Hematopoietic multipotent progenitor cell treated with erythropoietin and hydrocortisone succinate and interleukin-3 and kit ligand, for 6 days (in vitro differentiated cells): ENCODE results near the gene SLIT3.
"Not testable (repeated sequence)": the region's sequence is repeated elsewhere in the genome, so short reads cannot be mapped to it uniquely, and the experiment has no call there.

ENCODE experiments used
- DNase-seq: peaks from one replicate; pipeline ENCODE4 v3.0.0-alpha.2; 2015

SLIT3 gene

GRCh38 chr5:168654211-168654721, 646.7 kb downstream of the SLIT3 start:
- no peak for DNase-seq

- no peak for DNase-seq
Observed at GRCh38 chr5:168653626-168654025, 647.3 kb downstream of the SLIT3 start.

- no peak for DNase-seq
Observed at GRCh38 chr5:168651648-168652047, 649.3 kb downstream of the SLIT3 start.

GRCh38 chr5:168649306-168649705, 651.6 kb downstream of the SLIT3 start:
- DNase-seq = no peak

- no peak for DNase-seq
Observed at GRCh38 chr5:168648576-168648975, 652.4 kb downstream of the SLIT3 start.

- DNase-seq = no peak
Observed at GRCh38 chr5:168648016-168648415, 652.9 kb downstream of the SLIT3 start.

GRCh38 chr5:168647083-168647482, 653.9 kb downstream of the SLIT3 start:
- no peak for DNase-seq

GRCh38 chr5:168646335-168646734, 654.6 kb downstream of the SLIT3 start:
- no peak for DNase-seq

- DNase-seq = no peak
Observed at GRCh38 chr5:168645195-168645594, 655.7 kb downstream of the SLIT3 start.

- peak; percentile 40 for DNase-seq
Observed at GRCh38 chr5:168642019-168642418, 658.9 kb downstream of the SLIT3 start.

GRCh38 chr5:168638846-168639245, 662.1 kb downstream of the SLIT3 start:
- DNase-seq = not testable (repeated sequence)

GRCh38 chr5:168637793-168638192, 663.1 kb downstream of the SLIT3 start:
- DNase-seq = no peak

- DNase-seq = no peak
Observed at GRCh38 chr5:168637281-168637680, 663.7 kb downstream of the SLIT3 start.

- DNase-seq = not testable (repeated sequence)
Observed at GRCh38 chr5:168630958-168631357, 670.0 kb downstream of the SLIT3 start.

GRCh38 chr5:168624850-168625364, 676.0 kb downstream of the SLIT3 start:
- peak; percentile 22 for DNase-seq

GRCh38 chr5:168620807-168621206, 680.1 kb downstream of the SLIT3 start:
- no peak for DNase-seq

- no peak for DNase-seq
Observed at GRCh38 chr5:168614661-168615060, 686.3 kb downstream of the SLIT3 start.

GRCh38 chr5:168613996-168614395, 686.9 kb downstream of the SLIT3 start:
- no peak for DNase-seq

- no peak for DNase-seq
Observed at GRCh38 chr5:168613396-168613795, 687.5 kb downstream of the SLIT3 start.

GRCh38 chr5:168612996-168613395, 687.9 kb downstream of the SLIT3 start:
- DNase-seq = peak; percentile 6

- no peak for DNase-seq
Observed at GRCh38 chr5:168612123-168612522, 688.8 kb downstream of the SLIT3 start.
